Right lobe of liver (tissue), 6 donors: ENCODE measurements around the gene LTBP3. TPM values are rescaled to one million over a fixed set of nuclear protein-coding genes. Genes with fewer than 3 reads are reported as not detected.

Experiments
- ATAC-seq, 4 donors: fragments of 200-7000 bp; cut with Tn5 transposase; one replicate each; pipeline ENCODE4 v1.9.1; 2020; ENCODE audit warnings: mild to moderate bottlenecking in 4 of 4, moderate library complexity in 4 of 4
- DNase-seq, 3 donors: peaks; one replicate each; pipeline ENCODE4 v3.0.0-alpha.2; 2020
- H3K27ac ChIP-seq, 3 donors: fragments of 200-600 bp; one replicate each; pipeline ENCODE4 v1.8.0; 2022
- H3K27me3 ChIP-seq, 2 donors: fragments of 200-600 bp; one replicate each; pipeline ENCODE4 v1.8.0; 2022
- H3K36me3 ChIP-seq, 4 donors: fragments of 200-600 bp; sonication (generic) in 1 of 4; one replicate each; pipeline versions ENCODE4 v1.5.1 to v1.8.0; 2017 to 2022; ENCODE audit warnings: control low read depth in 1 of 4
- H3K4me1 ChIP-seq, 4 donors: fragments of 200-600 bp; sonication (generic) in 1 of 4; one replicate each; pipeline versions ENCODE4 v1.5.1 to v1.8.0; 2017 to 2022; ENCODE audit warnings: control low read depth in 1 of 4
- H3K4me3 ChIP-seq, 3 donors: fragments of 200-600 bp; one replicate each; pipeline ENCODE4 v1.8.0; 2022
- H3K9me3 ChIP-seq, 4 donors: fragments of 200-600 bp; sonication (generic) in 1 of 4; one replicate each; pipeline versions ENCODE4 v1.5.1 to v1.8.0; 2017 to 2022; ENCODE audit warnings: control low read depth in 1 of 4
- POLR2A ChIP-seq: fragments of 450-650 bp; IDR thresholded peaks from one replicate; pipeline ENCODE4 v1.6.1; 2017; ENCODE audit warnings: antibody characterized with exemption, mild to moderate bottlenecking
- WGBS: methylation state at CpG from one replicate; pipeline ENCODE4 v1.1.6; 2018; ENCODE audit warnings: low coverage, low lambda C conversion rate; ENCODE audit not compliant: insufficient coverage; ENCODE audit errors: missing lambda C conversion rate; 5-methylcytosine and 5-hydroxymethylcytosine counted together
- intact Hi-C, 2 donors: fragments of 100-400 bp; cut with DNase I; formaldehyde crosslinking; loops; one replicate each; pipeline versions ENCODE4 v1.11.2 to v1.14.1; 2022
- total RNA-seq, 6 experiments: library from RNA; depleted of rRNA in 2 of 6; stranded (reverse); fragments of >200 nt in 2 of 6; fragmentation: NEBNext Ultra II Directional in 3 of 6; extraction: Animal tissue kit (Norgen Biotek cat#: 25700) in 3 of 6; gene quantifications; one replicate each; pipeline versions ENCODE4 v1.1.0 to v1.2.4, GENCODE V29; 2016 to 2023
- TF ChIP-seq, protein P1 (sequence below), 4 donors: fragments of 200-600 bp in 3 of 4; fragments of 450-650 bp in 1 of 4; IDR thresholded peaks; one replicate each; pipeline versions ENCODE4 v1.5.1 to v1.8.0; 2016 to 2022; ENCODE audit warnings: antibody characterized with exemption in 4 of 4, mild to moderate bottlenecking in 2 of 4
- donor health status: DM: no; HTN: yes; CAD: no.
- donor health status: DM: no; HTN: no; CAD: no.
- donor health status: DM: no; HTN: no; CAD: no.
- donor health status: DM: no; HTN: yes; CAD: no.
- donor health status: DM: no; HTN: yes; CAD: no.

Gene LTBP3
- total RNA-seq, 6 experiments from 2014 or later: 26.6 to 94.1 (median 46.8) TPM

DNA sequence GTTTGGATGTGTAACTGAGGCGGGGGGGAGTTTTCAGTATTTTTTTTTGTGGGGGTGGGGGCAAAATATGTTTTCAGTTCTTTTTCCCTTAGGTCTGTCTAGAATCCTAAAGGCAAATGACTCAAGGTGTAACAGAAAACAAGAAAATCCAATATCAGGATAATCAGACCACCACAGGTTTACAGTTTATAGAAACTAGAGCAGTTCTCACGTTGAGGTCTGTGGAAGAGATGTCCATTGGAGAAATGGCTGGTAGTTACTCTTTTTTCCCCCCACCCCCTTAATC lies 57.0 kb downstream of the LTBP3 start:
- intact Hi-C loops: no loop called here
- TF ChIP-seq, protein P1, sequence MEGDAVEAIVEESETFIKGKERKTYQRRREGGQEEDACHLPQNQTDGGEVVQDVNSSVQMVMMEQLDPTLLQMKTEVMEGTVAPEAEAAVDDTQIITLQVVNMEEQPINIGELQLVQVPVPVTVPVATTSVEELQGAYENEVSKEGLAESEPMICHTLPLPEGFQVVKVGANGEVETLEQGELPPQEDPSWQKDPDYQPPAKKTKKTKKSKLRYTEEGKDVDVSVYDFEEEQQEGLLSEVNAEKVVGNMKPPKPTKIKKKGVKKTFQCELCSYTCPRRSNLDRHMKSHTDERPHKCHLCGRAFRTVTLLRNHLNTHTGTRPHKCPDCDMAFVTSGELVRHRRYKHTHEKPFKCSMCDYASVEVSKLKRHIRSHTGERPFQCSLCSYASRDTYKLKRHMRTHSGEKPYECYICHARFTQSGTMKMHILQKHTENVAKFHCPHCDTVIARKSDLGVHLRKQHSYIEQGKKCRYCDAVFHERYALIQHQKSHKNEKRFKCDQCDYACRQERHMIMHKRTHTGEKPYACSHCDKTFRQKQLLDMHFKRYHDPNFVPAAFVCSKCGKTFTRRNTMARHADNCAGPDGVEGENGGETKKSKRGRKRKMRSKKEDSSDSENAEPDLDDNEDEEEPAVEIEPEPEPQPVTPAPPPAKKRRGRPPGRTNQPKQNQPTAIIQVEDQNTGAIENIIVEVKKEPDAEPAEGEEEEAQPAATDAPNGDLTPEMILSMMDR (IDR thresholded peaks at IDR 0.05): no peak
- TF ChIP-seq POLR2A: no peak

GRCh38 chr11:65500387-65501185 lies 57.6 kb downstream of the LTBP3 start:
- Histone ChIP-seq H3K9me3 (no peaks in the 10 kb centered on the region), H3K36me3 (peaks cover 6 to 38% (median 27%) of the 10 kb centered on the region in 4 donors), H3K27ac (peak overlapping the region; percentile 99 to 100 (median 100)), H3K27me3 (no peaks in the 10 kb centered on the region), H3K4me3 (peak overlapping the region; percentile 61 to 75 (median 67)), H3K4me1 (peaks cover 0 to 42% (median 4%) of the 10 kb centered on the region in 4 donors)
- 0% methylated on average over 20 of the region's 20 CpGs for WGBS
- no peak for ATAC-seq
- peak in 1 of 3 donors; percentile 68 for DNase-seq
- TF ChIP-seq, protein P1 (IDR thresholded peaks at IDR 0.05): no peak
- peak; percentile 19 for TF ChIP-seq POLR2A
- intact Hi-C loops: no loop called here

More for the DNA sequence above, 57.0 kb downstream of the LTBP3 start:
- Histone ChIP-seq H3K4me3 (peak overlapping the region; percentile 61 to 75 (median 67)), H3K27ac (peak overlapping the region; percentile 99 to 100 (median 100)), H3K36me3 (peaks cover 11 to 43% (median 30%) of the 10 kb centered on the region in 4 donors), H3K9me3 (no peaks in the 10 kb centered on the region), H3K4me1 (peaks cover 0 to 42% (median 4%) of the 10 kb centered on the region in 4 donors), H3K27me3 (no peaks in the 10 kb centered on the region)
- no peak for DNase-seq
- WGBS: 0% methylated on average over 2 of the region's 2 CpGs
- ATAC-seq: no peak

DNA sequence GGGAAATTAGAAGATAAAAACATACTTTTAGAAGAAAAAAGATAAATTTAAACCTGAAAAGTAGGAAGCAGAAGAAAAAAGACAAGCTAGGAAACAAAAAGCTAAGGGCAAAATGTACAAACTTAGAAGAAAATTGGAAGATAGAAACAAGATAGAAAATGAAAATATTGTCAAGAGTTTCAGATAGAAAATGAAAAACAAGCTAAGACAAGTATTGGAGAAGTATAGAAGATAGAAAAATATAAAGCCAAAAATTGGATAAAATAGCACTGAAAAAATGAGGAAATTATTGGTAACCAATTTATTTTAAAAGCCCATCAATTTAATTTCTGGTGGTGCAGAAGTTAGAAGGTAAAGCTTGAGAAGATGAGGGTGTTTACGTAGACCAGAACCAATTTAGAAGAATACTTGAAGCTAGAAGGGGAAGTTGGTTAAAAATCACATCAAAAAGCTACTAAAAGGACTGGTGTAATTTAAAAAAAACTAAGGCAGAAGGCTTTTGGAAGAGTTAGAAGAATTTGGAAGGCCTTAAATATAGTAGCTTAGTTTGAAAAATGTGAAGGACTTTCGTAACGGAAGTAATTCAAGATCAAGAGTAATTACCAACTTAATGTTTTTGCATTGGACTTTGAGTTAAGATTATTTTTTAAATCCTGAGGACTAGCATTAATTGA lies 58.3 kb downstream of the LTBP3 start:
- DNase-seq (no peak), ATAC-seq (no peak)
- peak overlapping the region; percentile 99 to 100 (median 100) for H3K27ac ChIP-seq
- intact Hi-C loops: loop anchor here in 1 of 2 donors (5.0 kb wide), 1 partner anchor 78 kb away; the partner anchor contains the start of gene NEAT1
- H3K27me3 ChIP-seq: no peaks in the 10 kb centered on the region
- no peak for TF ChIP-seq POLR2A
- TF ChIP-seq, protein P1 (IDR thresholded peaks at IDR 0.05): no peak
- WGBS: 3% methylated on average over 3 of the region's 3 CpGs
- peak overlapping the region; percentile 61 to 75 (median 67) for H3K4me3 ChIP-seq
- peaks cover 0 to 31% (median 21%) of the 10 kb centered on the region in 4 donors for H3K36me3 ChIP-seq
- H3K9me3 ChIP-seq: no peaks in the 10 kb centered on the region
- peaks cover 0 to 40% (median 6%) of the 10 kb centered on the region in 4 donors for H3K4me1 ChIP-seq

DNA sequence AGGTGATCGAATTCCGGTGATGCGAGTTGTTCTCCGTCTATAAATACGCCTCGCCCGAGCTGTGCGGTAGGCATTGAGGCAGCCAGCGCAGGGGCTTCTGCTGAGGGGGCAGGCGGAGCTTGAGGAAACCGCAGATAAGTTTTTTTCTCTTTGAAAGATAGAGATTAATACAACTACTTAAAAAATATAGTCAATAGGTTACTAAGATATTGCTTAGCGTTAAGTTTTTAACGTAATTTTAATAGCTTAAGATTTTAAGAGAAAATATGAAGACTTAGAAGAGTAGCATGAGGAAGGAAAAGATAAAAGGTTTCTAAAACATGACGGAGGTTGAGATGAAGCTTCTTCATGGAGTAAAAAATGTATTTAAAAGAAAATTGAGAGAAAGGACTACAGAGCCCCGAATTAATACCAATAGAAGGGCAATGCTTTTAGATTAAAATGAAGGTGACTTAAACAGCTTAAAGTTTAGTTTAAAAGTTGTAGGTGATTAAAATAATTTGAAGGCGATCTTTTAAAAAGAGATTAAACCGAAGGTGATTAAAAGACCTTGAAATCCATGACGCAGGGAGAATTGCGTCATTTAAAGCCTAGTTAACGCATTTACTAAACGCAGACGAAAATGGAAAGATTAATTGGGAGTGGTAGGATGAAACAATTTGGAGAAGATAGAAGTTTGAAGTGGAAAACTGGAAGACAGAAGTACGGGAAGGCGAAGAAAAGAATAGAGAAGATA lies 59.0 kb downstream of the LTBP3 start, which contains the start of gene MALAT1:
Gene MALAT1 (plus strand): TSS at position 69 of the 736 bp plus-strand sequence.
- intact Hi-C loops: loop anchor here in 1 of 2 donors (5.0 kb wide), 1 partner anchor 77 kb away; the partner anchor contains the start of gene NEAT1
- ATAC-seq (peak; percentile 19 to 48 (median 30)), DNase-seq (peak; percentile 93 to 94 (median 93))
- Histone ChIP-seq H3K36me3 (peaks cover 0 to 24% (median 16%) of the 10 kb centered on the region in 4 donors), H3K4me3 (peak within 1 kb of the TSS; percentile 61 to 75 (median 67)), H3K27ac (peak within 1 kb of the TSS; percentile 99 to 100 (median 100)), H3K9me3 (no peaks in the 10 kb centered on the region), H3K4me1 (peaks cover 0 to 40% (median 9%) of the 10 kb centered on the region in 4 donors), H3K27me3 (no peaks in the 10 kb centered on the region)
- under 1% methylated on average over 24 of the region's 24 CpGs for WGBS
- TF ChIP-seq, protein P1 (IDR thresholded peaks at IDR 0.05): no peak
- TF ChIP-seq POLR2A: peak; percentile 100
